Astrocyte (in vitro differentiated cells and primary cell): Measurements from ENCODE around the gene CALHM2.

Experiments
- EZH2 ChIP-seq: IDR thresholded peaks from 2 replicates; pipeline ENCODE4 v1.6.1; 2012; ENCODE audit warnings: mild to moderate bottlenecking, low read length, inconsistent platforms; ENCODE audit not compliant: insufficient read depth
- TF ChIP-seq, protein P1 (sequence below): IDR thresholded peaks from 2 replicates; pipeline ENCODE4 v1.5.1; 2011; ENCODE audit warnings: low read depth, mild to moderate bottlenecking, inconsistent platforms, low read length, moderate library complexity; ENCODE audit not compliant: insufficient read depth

DNA sequence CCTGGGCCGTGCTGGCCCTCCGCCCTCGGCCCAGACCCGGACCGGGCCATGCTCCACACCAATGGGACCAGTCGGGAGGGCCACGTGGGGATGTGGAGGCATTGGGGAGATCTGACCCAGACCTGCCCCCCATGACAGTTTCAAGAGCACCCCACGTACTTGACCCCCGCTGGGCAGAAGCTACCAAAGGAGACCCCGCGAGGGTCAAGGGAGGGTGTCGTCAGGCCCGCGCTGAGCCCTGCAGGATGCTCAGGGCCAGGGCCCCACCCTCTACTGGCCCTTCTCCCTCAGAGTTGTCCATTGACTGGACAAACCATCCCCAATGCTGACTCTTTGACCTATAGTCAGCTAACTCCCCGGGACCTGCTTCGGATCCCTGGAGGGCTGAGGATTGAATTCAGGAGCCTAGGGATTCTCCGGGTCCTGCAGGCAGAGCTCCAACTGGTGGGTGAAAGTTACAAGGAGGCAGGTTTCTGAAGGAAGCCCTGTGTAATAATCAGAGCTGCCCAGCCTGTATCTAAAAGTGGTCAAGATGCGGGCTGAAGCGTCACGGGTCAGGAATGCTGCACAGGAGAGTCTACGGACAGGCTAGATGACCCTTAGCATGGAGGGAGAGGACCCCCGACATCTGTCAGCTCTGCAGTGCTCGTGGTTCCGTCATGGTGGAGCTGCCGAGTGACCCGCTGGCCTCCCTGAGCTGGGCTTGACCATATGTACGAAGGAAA lies 498 bp upstream of the CALHM2 start:
- TF ChIP-seq, protein P1, sequence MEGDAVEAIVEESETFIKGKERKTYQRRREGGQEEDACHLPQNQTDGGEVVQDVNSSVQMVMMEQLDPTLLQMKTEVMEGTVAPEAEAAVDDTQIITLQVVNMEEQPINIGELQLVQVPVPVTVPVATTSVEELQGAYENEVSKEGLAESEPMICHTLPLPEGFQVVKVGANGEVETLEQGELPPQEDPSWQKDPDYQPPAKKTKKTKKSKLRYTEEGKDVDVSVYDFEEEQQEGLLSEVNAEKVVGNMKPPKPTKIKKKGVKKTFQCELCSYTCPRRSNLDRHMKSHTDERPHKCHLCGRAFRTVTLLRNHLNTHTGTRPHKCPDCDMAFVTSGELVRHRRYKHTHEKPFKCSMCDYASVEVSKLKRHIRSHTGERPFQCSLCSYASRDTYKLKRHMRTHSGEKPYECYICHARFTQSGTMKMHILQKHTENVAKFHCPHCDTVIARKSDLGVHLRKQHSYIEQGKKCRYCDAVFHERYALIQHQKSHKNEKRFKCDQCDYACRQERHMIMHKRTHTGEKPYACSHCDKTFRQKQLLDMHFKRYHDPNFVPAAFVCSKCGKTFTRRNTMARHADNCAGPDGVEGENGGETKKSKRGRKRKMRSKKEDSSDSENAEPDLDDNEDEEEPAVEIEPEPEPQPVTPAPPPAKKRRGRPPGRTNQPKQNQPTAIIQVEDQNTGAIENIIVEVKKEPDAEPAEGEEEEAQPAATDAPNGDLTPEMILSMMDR = no peak
- no peak for TF ChIP-seq EZH2
